NCI-H82 treated with DMSO at 0.1 percent for 48 hours (cell line): ENCODE results near the gene SERINC5.
"Not testable (repeated sequence)": the region's sequence is repeated elsewhere in the genome, so short reads cannot be mapped to it uniquely, and the experiment has no call there.

Experiments
- DNase-seq: peaks from one replicate; lab custom pipeline; 2025; ENCODE audit not compliant: unreplicated experiment; lab: John Stamatoyannopoulos, UW

SERINC5 gene

GRCh38 chr5:80174790-80175189 lies 81.1 kb downstream of the SERINC5 start:
- DNase-seq = no peak

GRCh38 chr5:80172067-80172695 lies 83.7 kb downstream of the SERINC5 start:
- DNase-seq = no peak

GRCh38 chr5:80170117-80170535 lies 85.7 kb downstream of the SERINC5 start:
- DNase-seq = no peak

- no peak for DNase-seq
Observed at GRCh38 chr5:80168388-80169028, 87.3 kb downstream of the SERINC5 start.

GRCh38 chr5:80165452-80165851 lies 90.4 kb downstream of the SERINC5 start:
- DNase-seq = no peak

- DNase-seq = no peak
Observed at GRCh38 chr5:80161165-80161564, 94.7 kb downstream of the SERINC5 start.

- no peak for DNase-seq
Observed at GRCh38 chr5:80160242-80160641, 95.6 kb downstream of the SERINC5 start.

- no peak for DNase-seq
Observed at GRCh38 chr5:80159133-80159815, 96.6 kb downstream of the SERINC5 start.

GRCh38 chr5:80156156-80156555 lies 99.7 kb downstream of the SERINC5 start:
- no peak for DNase-seq

GRCh38 chr5:80154749-80155148 lies 101.1 kb downstream of the SERINC5 start:
- no peak for DNase-seq

- not testable (repeated sequence) for DNase-seq
Observed at GRCh38 chr5:80154289-80154688, 101.6 kb downstream of the SERINC5 start.

GRCh38 chr5:80153586-80154126 lies 102.2 kb downstream of the SERINC5 start:
- no peak for DNase-seq

GRCh38 chr5:80152778-80153177 lies 103.1 kb downstream of the SERINC5 start:
- DNase-seq = no peak

- DNase-seq = no peak
Observed at GRCh38 chr5:80151890-80152289, 104.0 kb downstream of the SERINC5 start.

- DNase-seq = no peak
Observed at GRCh38 chr5:80150731-80151130, 105.1 kb downstream of the SERINC5 start.

- no peak for DNase-seq
Observed at GRCh38 chr5:80149161-80149609, 106.7 kb downstream of the SERINC5 start.

GRCh38 chr5:80147119-80147815 lies 108.6 kb downstream of the SERINC5 start:
- DNase-seq = no peak

GRCh38 chr5:80146046-80146445 lies 109.8 kb downstream of the SERINC5 start:
- no peak for DNase-seq

GRCh38 chr5:80143491-80143890 lies 112.4 kb downstream of the SERINC5 start:
- no peak for DNase-seq

GRCh38 chr5:80142996-80143395 lies 112.9 kb downstream of the SERINC5 start:
- no peak for DNase-seq

- DNase-seq = no peak
Observed at GRCh38 chr5:80141681-80142080, 114.2 kb downstream of the SERINC5 start.
